ENCODE measurements around the gene C1orf146. TPM values are rescaled to one million over a fixed set of nuclear protein-coding genes. Genes with fewer than 3 reads are reported as not detected.

The C1orf146 gene
- total RNA-seq, 4 donors from 2014 or later: not detected

- no peak for TF ChIP-seq CTCF (IDR thresholded peaks at IDR 0.05; ENCODE audit: low read depth)
Observed at GRCh38 chr1:92219028-92219427, 1.3 kb downstream of the C1orf146 start.

GRCh38 chr1:92228401-92228800 is 10.7 kb downstream of the C1orf146 start:
- TF ChIP-seq CTCF (IDR thresholded peaks at IDR 0.05; ENCODE audit: low read depth): no peak

GRCh38 chr1:92230736-92231135 is 13.0 kb downstream of the C1orf146 start:
- no peak for TF ChIP-seq CTCF (IDR thresholded peaks at IDR 0.05; ENCODE audit: low read depth)

DNA sequence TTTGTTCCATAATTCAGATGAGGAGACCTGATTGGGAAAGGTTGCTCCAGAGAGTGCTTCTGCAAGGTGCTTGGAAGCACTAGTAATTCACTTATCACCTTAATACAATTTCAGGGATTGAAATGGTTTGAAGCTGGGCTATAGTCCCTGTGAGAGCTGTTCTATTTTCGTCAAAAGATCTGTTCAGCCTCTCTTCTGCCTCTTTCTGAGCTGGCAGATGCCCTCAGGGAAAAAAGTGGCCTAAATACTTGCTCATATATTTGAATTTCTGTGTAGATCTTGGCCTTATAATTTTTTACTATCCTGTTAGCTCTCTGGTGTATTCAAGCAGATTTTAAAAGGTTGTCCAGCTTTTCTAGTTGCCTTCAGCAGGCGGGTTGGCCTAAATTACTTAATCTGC is 22.3 kb downstream of the C1orf146 start:
- TF ChIP-seq CTCF (IDR thresholded peaks at IDR 0.05; ENCODE audit: low read depth): no peak

DNA sequence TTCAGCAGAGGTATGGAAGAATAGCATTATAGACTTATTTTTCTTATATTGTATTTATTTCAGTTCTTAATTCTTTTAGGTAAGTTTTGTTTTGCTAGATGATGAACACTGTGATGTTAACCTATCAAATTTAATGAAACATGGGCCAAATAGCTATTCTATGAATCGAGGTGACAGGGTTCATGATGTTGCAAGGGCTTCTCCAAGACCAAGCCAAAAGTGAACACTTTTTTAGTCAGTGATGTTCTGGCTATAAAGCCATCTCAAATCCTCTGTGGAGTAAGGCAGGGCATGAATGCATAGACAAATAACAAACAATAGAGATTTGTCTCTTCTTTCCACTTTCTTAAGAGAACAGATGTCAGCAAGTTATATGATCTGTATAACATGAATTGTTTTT is 26.7 kb downstream of the C1orf146 start:
- TF ChIP-seq CTCF (IDR thresholded peaks at IDR 0.05; ENCODE audit: low read depth): no peak

- TF ChIP-seq CTCF (IDR thresholded peaks at IDR 0.05; ENCODE audit: low read depth): no peak
Observed at GRCh38 chr1:92259350-92259749, 41.6 kb downstream of the C1orf146 start.

DNA sequence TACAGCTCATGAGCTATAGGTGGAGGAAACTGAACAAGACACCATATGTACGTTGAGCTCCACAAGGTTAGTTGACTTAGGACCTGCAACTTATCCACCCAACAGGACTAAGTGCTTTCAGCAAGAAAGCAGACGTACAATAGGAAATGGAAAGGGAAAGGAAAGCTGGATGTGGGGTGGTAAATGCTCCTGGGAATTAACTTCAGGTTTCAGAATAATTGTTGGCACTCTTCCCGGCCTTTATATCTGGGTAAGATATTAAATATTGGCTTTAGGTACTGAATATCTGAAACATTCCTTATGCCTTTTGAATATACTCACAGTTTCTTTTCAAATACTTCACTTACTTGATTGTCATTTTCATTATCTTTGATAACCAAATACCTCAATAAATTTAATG is 44.8 kb downstream of the C1orf146 start:
- no peak for TF ChIP-seq CTCF (IDR thresholded peaks at IDR 0.05; ENCODE audit: low read depth)
